Activated naive CD4-positive, alpha-beta T cell treated with anti-CD3 and anti-CD28 coated beads, Interleukin-2, amount 10 ng/mL, durations not matched to agents 7 days and 5 days (primary cell): ENCODE measurements around the gene IGSF23.
"Not testable (repeated sequence)": the region's sequence is repeated elsewhere in the genome, so short reads cannot be mapped to it uniquely, and the experiment has no call there.

Experiments
- CTCF ChIA-PET: fragments of 350-600 bp; sonication (Branson Sonifier 250); formaldehyde crosslinking; loops from one replicate; lab custom pipeline; 2021; ENCODE audit warnings: antibody characterized with exemption; lab: Charles Lee
- DNase-seq: peaks from one replicate; pipeline ENCODE4 v3.0.0-alpha.2; 2020
- H3K27ac Mint-ChIP-seq: one replicate; pipeline ENCODE4 v1.8.0; 2021; ENCODE audit warnings: mild to moderate bottlenecking, moderate library complexity, mixed read lengths
- H3K27me3 Mint-ChIP-seq: one replicate; pipeline ENCODE4 v1.8.0; 2021; ENCODE audit warnings: mild to moderate bottlenecking, mixed read lengths
- H3K36me3 Mint-ChIP-seq: one replicate; pipeline ENCODE4 v1.8.0; 2021; ENCODE audit warnings: mixed read lengths
- H3K4me1 Mint-ChIP-seq: one replicate; pipeline ENCODE4 v1.8.0; 2021; ENCODE audit warnings: mixed read lengths
- H3K4me3 Mint-ChIP-seq: one replicate; pipeline ENCODE4 v1.8.0; 2021; ENCODE audit warnings: mild to moderate bottlenecking, moderate library complexity, mixed read lengths
- H3K9me3 Mint-ChIP-seq: one replicate; pipeline ENCODE4 v1.8.0; 2021; ENCODE audit warnings: mixed read lengths

Gene IGSF23

DNA sequence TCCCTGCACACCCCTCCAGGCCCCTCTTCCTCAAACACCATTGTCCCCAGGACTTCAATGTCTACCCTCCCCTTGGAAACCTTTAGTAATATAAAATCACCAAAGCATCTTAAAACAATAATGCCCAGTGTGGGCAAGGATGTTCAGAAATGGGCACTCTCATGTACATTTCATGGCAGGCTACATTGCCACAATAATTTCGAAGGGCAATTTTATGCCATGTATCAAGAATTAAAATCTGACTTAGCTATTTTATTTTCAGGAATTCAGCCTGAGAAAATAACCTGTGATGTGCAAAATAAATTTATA lies 35.8 kb upstream of the IGSF23 start:
- no peak for DNase-seq
- no peaks in the 10 kb centered on the region for H3K4me1 Mint-ChIP-seq
- H3K36me3 Mint-ChIP-seq: no peaks in the 10 kb centered on the region
- CTCF ChIA-PET: interaction anchor here (1.0 to 2.6 kb wide), 8 partner anchors 9 to 193 kb away, joined by 3 to 14 read pairs (median 4); no protein-coding TSS in a partner anchor
- H3K27me3 Mint-ChIP-seq: peaks cover 3% of the 10 kb centered on the region
- peaks cover 3% of the 10 kb centered on the region for H3K9me3 Mint-ChIP-seq
- no peak overlapping the region for H3K27ac Mint-ChIP-seq
- no peak overlapping the region for H3K4me3 Mint-ChIP-seq

DNA sequence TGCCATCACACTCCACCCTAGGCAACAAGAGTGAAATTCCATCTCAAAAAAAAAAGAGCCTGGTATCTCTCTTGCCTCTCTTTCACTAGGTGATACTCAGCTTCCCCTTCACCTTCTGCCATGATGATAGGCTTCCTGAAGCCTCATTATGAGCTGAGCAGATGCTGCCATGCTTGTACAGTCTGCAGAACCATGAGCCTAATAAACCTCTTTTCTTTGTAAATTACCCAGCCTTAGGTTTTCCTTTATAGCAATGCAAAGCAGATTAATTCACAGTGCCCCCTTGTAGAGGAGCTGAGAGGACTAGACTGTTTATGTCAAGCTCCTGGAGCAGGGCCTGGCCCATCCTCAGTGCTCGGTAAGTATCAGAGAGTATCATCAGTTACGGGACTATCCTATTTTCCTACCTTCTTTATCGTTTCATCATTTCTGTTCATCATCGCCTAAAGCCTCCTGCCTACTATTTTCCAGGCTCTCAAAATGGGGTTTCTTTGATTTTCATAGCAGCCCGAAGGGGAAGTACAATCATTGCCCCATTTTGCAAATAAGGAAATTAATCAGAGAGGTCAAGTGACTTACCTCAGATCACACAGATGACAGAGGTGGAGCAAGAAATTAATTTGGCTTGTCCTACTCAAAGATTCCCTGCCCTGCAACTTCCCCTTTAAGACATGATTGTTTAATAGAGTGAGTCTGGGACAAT lies 33.5 kb upstream of the IGSF23 start:
- CTCF ChIA-PET: interaction anchor here (0.7 kb wide), 1 partner anchor 148 kb away, joined by 6 read pairs; no protein-coding TSS in a partner anchor
- H3K9me3 Mint-ChIP-seq: peaks cover 3% of the 10 kb centered on the region

DNA sequence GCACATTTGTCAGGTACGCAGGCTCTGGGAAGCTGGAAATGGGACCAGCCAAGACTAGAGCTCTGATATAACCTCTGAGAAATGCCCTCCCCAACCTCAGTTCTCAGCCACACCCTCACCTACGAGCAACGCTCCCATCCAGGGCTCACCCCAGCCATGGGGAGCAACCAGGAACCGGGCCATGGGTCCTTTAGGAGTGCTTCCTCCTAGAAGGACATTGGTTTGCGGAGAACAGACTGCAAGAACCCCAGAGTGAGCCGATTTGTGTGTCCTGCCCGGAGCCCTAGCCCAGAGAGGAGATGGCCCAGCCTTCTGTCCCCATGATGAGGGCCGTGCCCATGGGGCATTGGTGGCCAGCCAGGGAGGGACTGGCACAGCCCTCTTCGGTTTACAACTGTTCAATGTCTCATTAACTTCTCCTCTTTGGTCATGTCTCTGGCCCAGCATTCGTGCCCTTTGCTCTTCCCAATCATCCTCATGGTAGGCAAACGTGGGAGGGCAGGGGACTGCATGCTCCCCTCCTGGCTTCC lies 32.9 kb upstream of the IGSF23 start:
- Mint-ChIP-seq H3K27me3 (peaks cover 8% of the 10 kb centered on the region), H3K36me3 (no peaks in the 10 kb centered on the region), H3K27ac (no peak overlapping the region), H3K4me3 (no peak overlapping the region), H3K4me1 (no peaks in the 10 kb centered on the region), H3K9me3 (peaks cover 4% of the 10 kb centered on the region)
- no peak for DNase-seq
- CTCF ChIA-PET: no interaction called here

More for the DNA sequence above, 33.5 kb upstream of the IGSF23 start:
- no peaks in the 10 kb centered on the region for H3K4me1 Mint-ChIP-seq
- H3K36me3 Mint-ChIP-seq: no peaks in the 10 kb centered on the region
- peaks cover 8% of the 10 kb centered on the region for H3K27me3 Mint-ChIP-seq
- H3K27ac Mint-ChIP-seq: no peak overlapping the region
- H3K4me3 Mint-ChIP-seq: no peak overlapping the region
- DNase-seq: no peak

DNA sequence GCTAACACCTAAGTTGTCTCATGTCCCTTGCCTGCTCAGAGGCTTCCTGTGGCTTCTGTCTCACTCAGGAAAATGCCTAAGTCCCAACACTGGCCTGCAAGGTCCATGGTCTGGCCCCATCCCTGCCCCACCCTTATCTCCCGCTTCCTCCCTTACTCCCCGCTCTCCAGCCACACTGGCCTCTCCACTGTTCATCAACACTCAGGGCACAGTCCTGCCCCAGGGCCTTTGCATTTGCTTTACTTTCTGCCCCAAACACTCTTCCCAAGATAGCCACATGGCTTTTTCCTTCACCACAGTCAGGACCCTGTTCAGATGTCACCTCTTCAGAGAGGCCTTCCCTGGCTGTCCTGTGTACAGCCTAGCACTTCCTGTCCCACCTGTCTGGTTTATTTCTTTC lies 32.1 kb upstream of the IGSF23 start:
- H3K27ac Mint-ChIP-seq: no peak overlapping the region
- H3K4me1 Mint-ChIP-seq: no peaks in the 10 kb centered on the region
- H3K36me3 Mint-ChIP-seq: no peaks in the 10 kb centered on the region
- H3K27me3 Mint-ChIP-seq: peaks cover 8% of the 10 kb centered on the region
- CTCF ChIA-PET: no interaction called here
- H3K9me3 Mint-ChIP-seq: peaks cover 6% of the 10 kb centered on the region
- H3K4me3 Mint-ChIP-seq: no peak overlapping the region
- DNase-seq: no peak

DNA sequence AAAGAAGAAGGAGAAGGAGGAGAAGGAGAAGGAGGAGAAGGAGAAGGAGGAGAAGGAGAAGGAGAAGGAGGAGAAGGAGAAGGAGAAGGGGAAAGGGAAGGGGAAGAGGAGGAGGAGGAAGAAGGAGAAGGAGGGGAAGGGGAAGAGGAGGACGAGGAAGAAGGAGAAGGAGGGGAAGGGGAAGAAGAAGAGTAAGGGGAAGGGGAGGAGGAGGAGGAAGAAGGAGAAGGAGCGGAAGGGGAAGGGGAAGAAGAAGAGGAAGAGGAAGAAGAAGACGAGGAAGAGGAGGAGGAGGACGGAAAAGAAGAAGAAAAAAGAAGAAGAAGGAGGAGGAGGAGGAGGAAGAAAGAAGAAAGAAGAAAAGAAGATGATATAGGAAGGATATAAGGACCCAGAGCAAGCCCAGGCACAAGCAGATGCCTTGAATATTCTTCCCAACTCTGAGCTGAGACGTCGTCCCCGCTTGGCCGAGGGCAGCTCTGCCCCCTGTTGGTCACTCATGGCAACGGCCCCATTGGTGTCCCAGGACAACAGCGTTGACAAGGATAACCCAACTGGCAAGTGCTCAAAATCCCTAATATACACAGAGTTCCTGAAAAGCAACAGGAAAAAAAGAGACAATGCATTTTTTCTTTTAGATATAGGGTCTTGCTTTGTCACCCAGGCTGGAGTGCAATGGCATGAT lies 30.6 kb upstream of the IGSF23 start:
- Mint-ChIP-seq H3K36me3 (no peaks in the 10 kb centered on the region), H3K27me3 (peaks cover 8% of the 10 kb centered on the region), H3K4me1 (peaks cover 5% of the 10 kb centered on the region), H3K4me3 (no peak overlapping the region), H3K27ac (no peak overlapping the region), H3K9me3 (peaks cover 10% of the 10 kb centered on the region)
- peak; percentile 29 for DNase-seq
- CTCF ChIA-PET: interaction anchor here (0.6 to 1.7 kb wide), 4 partner anchors 12 to 205 kb away, joined by 3 to 11 read pairs (median 3); no protein-coding TSS in a partner anchor

DNA sequence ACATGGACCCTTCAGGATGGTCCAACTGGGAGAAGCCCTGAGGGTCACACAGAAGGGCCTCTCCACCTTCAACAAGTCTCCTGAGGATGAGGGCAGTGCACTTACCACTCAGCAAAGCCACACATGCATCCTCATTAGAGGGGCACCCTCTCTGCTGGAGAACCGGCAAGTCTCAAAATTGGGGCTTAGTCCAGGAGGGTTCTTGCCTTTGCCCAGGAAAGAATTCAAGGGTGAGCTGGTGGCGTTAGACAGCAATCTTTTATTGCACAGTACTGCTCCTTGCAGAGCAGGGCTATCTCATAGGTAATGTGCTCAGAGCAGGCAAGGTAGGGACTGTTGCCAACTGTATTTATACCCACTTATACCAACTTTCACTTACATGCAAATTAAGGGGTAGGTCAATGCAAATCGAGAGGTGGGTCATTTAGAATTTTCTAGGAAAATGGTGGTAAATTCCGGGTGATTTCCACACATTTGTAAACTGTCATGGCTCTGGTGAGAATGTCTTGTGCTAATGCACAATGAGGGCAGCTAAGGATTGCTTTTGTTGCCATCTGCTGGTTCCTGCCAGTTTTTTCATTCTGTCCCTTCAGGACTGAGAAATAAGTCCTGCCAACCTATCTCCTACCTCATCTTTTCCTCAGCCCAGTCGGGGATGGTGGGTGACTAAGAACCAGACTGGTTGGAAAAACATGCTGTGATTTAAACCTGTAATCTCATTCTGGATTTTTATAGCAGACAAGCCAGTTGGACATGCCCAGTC lies 27.8 kb upstream of the IGSF23 start:
- peaks cover 10% of the 10 kb centered on the region for H3K9me3 Mint-ChIP-seq
- no peak overlapping the region for H3K4me3 Mint-ChIP-seq
- peaks cover 10% of the 10 kb centered on the region for H3K4me1 Mint-ChIP-seq
- H3K36me3 Mint-ChIP-seq: no peaks in the 10 kb centered on the region
- DNase-seq: no peak
- peaks cover 8% of the 10 kb centered on the region for H3K27me3 Mint-ChIP-seq
- H3K27ac Mint-ChIP-seq: no peak overlapping the region
- CTCF ChIA-PET: interaction anchor here (1.4 kb wide), 1 partner anchor 20 kb away, joined by 3 read pairs; no protein-coding TSS in a partner anchor

DNA sequence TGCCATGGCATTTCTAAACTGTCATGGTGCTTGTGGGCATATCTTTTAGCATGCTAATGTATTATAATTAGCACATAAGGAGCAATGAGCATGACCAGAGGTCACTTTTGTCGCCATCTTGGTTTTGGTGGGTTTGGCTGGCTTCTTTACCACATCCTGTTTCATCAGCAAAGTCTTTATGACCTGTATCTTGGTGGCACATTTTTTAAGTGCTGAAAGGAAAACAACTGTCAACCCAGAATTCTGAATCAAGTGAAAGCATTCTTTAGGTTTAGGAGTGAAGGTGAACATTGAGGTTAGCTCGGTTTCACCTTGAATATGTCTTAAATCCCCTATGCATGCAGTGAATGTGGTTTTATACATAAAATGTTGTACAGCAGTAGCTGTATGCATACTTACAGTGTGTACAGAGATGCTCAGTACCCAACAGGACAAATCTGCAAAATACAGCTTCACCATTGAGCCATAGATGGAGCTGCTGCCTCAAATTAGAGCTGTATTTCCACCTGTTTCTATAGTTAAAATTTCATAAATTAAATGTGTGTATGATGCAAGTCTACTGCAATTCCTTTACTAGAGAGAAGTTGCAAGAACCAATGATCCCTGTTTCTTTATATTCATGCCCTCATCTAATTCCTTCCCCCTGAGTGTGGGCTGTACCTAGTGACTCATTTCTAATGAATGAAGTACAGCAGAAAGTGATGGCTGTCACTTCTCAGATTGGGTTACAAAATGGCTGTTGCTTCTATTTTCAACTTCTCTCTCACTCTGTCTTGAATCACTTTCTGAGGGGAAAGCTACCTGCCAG lies 25.2 kb upstream of the IGSF23 start:
- Mint-ChIP-seq H3K36me3 (no peaks in the 10 kb centered on the region), H3K4me3 (no peak overlapping the region), H3K4me1 (peaks cover 10% of the 10 kb centered on the region), H3K27me3 (no peaks in the 10 kb centered on the region), H3K27ac (no peak overlapping the region), H3K9me3 (peaks cover 10% of the 10 kb centered on the region)
- DNase-seq: no peak
- CTCF ChIA-PET: interaction anchor here (1.0 to 1.2 kb wide), 2 partner anchors 47 to 67 kb away, joined by 3 read pairs; no protein-coding TSS in a partner anchor

DNA sequence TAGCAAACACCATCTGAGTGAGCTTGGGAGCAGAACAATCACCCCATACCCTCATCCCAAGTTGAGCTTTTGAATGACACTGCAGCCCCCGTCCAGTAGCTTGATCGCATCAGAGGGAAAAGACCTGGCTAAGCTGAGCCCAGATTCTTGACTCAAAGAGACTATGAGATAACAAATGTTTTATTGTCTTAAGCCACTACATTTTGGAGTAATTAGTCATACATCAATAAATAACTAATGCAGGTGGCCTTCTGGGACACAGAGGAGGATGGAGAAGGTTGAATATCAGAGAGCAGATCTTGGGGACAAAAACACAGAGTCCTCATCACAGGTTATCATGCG lies 24.6 kb upstream of the IGSF23 start:
- H3K9me3 Mint-ChIP-seq: peaks cover 10% of the 10 kb centered on the region
- H3K4me3 Mint-ChIP-seq: no peak overlapping the region
- H3K27me3 Mint-ChIP-seq: peaks cover 3% of the 10 kb centered on the region
- DNase-seq: no peak
- CTCF ChIA-PET: interaction anchor here (1.0 kb wide), 1 partner anchor 47 kb away, joined by 3 read pairs; no protein-coding TSS in a partner anchor
- H3K27ac Mint-ChIP-seq: no peak overlapping the region
- no peaks in the 10 kb centered on the region for H3K36me3 Mint-ChIP-seq
- peaks cover 10% of the 10 kb centered on the region for H3K4me1 Mint-ChIP-seq

DNA sequence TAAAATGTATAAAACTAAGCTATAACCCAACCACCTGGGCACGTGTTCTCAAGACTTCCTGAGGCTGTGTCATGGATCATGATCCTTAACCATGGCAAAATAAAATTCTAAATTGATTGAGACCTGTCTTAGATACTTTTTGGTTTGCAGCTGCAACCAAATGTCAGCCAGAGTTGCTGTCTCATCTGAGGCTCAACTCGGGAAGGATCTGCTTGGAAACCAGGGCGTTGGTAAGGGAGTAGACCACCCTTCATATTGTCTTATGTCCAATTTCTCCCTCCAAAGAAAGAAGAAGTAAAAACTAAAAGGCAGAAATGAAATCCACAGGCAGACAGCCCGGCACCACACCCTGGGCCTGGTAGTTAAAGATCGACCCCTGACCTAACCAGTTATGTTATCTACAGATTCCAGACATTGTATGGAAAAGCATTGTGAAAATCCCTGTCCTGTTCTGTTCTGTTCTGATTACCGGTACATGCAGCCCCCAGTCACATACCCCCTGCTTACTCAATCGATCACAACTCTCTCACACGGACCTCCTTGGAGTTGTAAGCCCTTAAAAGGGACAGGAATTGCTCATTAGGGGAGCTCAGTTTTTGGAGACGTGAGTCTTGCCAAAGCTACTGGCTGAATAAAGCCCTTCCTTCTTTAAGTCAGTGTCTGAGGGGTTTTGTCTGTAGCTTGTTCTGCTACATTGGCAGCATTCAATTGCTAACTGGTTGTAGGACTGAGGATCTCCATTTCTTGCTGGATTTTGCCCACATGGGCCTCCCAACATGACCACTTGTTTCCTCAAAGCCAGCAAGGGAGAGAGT lies 22.9 kb upstream of the IGSF23 start:
- Mint-ChIP-seq H3K4me3 (no peak overlapping the region), H3K36me3 (no peaks in the 10 kb centered on the region), H3K27me3 (peaks cover 8% of the 10 kb centered on the region), H3K9me3 (peaks cover 10% of the 10 kb centered on the region), H3K4me1 (peaks cover 10% of the 10 kb centered on the region), H3K27ac (no peak overlapping the region)
- CTCF ChIA-PET: no interaction called here
- DNase-seq: no peak

DNA sequence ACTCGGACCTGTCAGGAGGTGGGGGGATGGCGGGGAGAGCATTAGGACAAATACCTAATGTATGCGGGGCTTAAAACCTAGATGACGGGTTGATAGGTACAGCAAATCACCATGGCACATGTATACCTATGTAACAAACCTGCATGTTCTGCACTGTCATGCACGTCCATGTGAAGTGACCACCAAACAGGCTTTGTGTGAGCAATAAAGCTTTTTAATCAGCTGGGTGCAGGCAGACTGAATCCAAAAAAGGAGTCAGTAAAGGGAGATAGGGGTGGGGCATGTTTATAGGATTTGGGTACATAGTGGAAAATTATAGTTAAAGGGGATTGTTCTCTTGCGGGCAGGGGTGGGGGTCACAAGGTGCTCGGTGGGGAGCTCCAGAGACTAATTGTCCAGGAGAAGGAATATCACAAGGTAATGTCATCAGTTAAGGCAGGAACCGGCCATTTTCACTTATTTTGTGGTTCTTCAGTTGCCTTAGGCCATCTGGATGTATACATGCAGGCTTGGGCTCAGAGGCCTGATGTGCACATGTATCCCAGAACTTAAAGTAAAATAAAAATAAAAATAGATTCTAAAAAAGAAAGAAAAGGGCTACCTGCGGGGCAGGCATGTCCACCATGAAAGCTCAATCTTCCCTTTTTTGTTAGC lies 21.9 kb upstream of the IGSF23 start:
- not testable (repeated sequence) for H3K27me3 Mint-ChIP-seq, H3K4me1 Mint-ChIP-seq, H3K4me3 Mint-ChIP-seq, DNase-seq, H3K36me3 Mint-ChIP-seq, H3K27ac Mint-ChIP-seq
- peaks cover 11% of the 10 kb centered on the region for H3K9me3 Mint-ChIP-seq
- CTCF ChIA-PET: interaction anchor here (0.7 kb wide), 1 partner anchor 1701 kb away, joined by 3 read pairs; no protein-coding TSS in a partner anchor

DNA sequence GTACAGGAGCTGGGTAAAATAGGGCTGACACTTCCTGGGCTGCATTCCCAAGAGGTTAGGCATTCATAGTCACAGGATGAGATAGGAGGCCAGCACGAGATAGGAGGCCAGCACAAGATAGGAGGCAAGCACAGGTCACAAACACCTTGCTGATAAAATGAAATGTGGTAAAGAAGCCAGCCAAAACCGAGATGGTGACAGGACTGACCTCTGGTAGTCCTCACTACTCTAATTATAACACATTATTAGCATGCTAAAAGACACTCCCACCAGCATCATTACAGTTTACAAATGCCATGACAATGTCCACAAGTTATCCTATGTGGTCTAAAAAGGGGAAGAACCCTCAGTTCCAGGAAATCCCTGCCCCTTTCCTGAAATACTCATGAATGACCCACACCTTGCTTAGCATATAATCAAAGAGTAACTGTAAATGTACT lies 20.9 kb upstream of the IGSF23 start:
- CTCF ChIA-PET: interaction anchor here (0.7 kb wide), 1 partner anchor 1702 kb away, joined by 3 read pairs; no protein-coding TSS in a partner anchor
- no peak overlapping the region for H3K4me3 Mint-ChIP-seq
- no peak overlapping the region for H3K27ac Mint-ChIP-seq
- no peak for DNase-seq
- peaks cover 9% of the 10 kb centered on the region for H3K9me3 Mint-ChIP-seq
- peaks cover 7% of the 10 kb centered on the region for H3K4me1 Mint-ChIP-seq
- H3K27me3 Mint-ChIP-seq: peaks cover 18% of the 10 kb centered on the region
- no peaks in the 10 kb centered on the region for H3K36me3 Mint-ChIP-seq

DNA sequence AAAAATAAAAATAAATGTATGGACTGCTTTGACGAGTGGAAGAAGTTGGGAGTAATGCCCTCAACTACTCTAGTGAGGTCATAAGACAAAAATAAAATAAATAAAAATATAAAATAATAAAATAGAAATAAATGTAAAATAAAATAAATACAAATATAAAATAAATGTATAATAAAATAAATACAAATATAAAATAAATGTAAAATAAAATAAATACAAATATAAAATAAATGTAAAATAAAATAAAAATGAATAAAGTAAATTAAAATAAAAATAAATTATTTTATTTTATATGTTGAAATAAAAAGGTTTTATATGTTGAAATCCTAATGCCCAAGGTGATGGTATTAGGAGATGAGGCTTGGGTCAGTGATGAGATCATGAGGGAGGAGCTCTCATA lies 20.1 kb upstream of the IGSF23 start:
- Mint-ChIP-seq H3K36me3 (no peaks in the 10 kb centered on the region), H3K9me3 (peaks cover 7% of the 10 kb centered on the region), H3K27me3 (peaks cover 21% of the 10 kb centered on the region), H3K27ac (no peak overlapping the region), H3K4me3 (no peak overlapping the region), H3K4me1 (no peaks in the 10 kb centered on the region)
- DNase-seq: no peak
- CTCF ChIA-PET: no interaction called here
